ENCODE data around the gene TMIGD3.

DNA sequence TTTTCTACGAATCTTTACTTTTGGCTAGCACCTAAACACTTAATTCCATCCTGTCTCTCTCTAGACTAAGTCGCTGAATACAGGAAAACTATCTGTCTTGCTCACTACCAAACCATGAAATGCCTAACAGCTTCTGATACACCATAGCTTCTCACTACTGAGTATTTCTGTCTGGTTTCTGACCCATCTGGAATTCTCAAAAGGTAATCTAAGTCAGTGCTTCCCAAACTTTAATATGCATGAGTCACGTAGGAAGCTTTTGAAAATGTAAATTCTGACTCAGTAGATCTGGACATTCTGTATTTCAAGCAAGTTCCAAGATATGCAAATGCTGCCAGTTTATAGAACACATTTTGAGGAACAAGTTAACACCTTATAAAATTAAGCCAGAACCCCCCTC lies 66.7 kb downstream of the TMIGD3 start:
- TF ChIP-seq, protein P1, sequence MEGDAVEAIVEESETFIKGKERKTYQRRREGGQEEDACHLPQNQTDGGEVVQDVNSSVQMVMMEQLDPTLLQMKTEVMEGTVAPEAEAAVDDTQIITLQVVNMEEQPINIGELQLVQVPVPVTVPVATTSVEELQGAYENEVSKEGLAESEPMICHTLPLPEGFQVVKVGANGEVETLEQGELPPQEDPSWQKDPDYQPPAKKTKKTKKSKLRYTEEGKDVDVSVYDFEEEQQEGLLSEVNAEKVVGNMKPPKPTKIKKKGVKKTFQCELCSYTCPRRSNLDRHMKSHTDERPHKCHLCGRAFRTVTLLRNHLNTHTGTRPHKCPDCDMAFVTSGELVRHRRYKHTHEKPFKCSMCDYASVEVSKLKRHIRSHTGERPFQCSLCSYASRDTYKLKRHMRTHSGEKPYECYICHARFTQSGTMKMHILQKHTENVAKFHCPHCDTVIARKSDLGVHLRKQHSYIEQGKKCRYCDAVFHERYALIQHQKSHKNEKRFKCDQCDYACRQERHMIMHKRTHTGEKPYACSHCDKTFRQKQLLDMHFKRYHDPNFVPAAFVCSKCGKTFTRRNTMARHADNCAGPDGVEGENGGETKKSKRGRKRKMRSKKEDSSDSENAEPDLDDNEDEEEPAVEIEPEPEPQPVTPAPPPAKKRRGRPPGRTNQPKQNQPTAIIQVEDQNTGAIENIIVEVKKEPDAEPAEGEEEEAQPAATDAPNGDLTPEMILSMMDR (IDR thresholded peaks at IDR 0.05): no peak
- TF ChIP-seq POLR2A (IDR thresholded peaks at IDR 0.05): no peak
